CD4-positive, alpha-beta memory T cell (primary cell): ENCODE results near the gene RALBP1. TPM values are rescaled to one million over a fixed set of nuclear protein-coding genes. Genes with fewer than 3 reads are reported as not detected.

ENCODE experiments used
- CTCF ChIA-PET: fragments of 350-600 bp; sonication (Branson Sonifier 250); formaldehyde crosslinking; loops from one replicate; lab custom pipeline; 2021; ENCODE audit warnings: inconsistent platforms; ENCODE audit not compliant: partially characterized antibody; lab: Charles Lee
- POLR2A ChIA-PET: fragments of 350-600 bp; sonication (Branson Sonifier 250); formaldehyde crosslinking; loops from one replicate; lab custom pipeline; 2021; ENCODE audit not compliant: partially characterized antibody; lab: Charles Lee
- DNase-seq, 5 donors: peaks; one replicate each; pipeline versions ENCODE4 v3.0.0 to v3.0.0-alpha.2; 2020 to 2022; ENCODE audit warnings: mixed read lengths in 1 of 5
- H3K27ac ChIP-seq: one replicate; pipeline ENCODE4 v1.7.0; 2013; ENCODE audit warnings: low read depth, low read length
- H3K27me3 ChIP-seq: 2 replicates; pipeline ENCODE4 v1.7.0; 2013; ENCODE audit warnings: mild to moderate bottlenecking, low read length, moderate library complexity; ENCODE audit not compliant: insufficient read depth
- H3K36me3 ChIP-seq: 2 replicates; pipeline ENCODE4 v1.7.0; 2013; ENCODE audit warnings: mild to moderate bottlenecking, low read length, moderate library complexity; ENCODE audit not compliant: insufficient read depth
- H3K4me1 ChIP-seq: 2 replicates; pipeline ENCODE4 v1.7.0; 2013; ENCODE audit warnings: mild to moderate bottlenecking, low read length, moderate library complexity; ENCODE audit not compliant: insufficient read depth
- H3K4me3 ChIP-seq, 2 donors: one replicate each; pipeline ENCODE4 v1.7.0; 2013; ENCODE audit warnings: low read length in 2 of 2, mild to moderate bottlenecking in 1 of 2
- H3K9me3 ChIP-seq, 2 donors: one replicate each; pipeline ENCODE4 v1.7.0; 2013; ENCODE audit warnings: low read length in 2 of 2, control low read depth in 1 of 2; ENCODE audit not compliant: control insufficient read depth in 1 of 2
- H3K27ac Mint-ChIP-seq, 7 donors: one replicate each; pipeline ENCODE4 v1.8.0; 2020 to 2021; ENCODE audit warnings: mixed read lengths in 7 of 7, mild to moderate bottlenecking in 6 of 7, inconsistent platforms in 3 of 7, moderate library complexity in 3 of 7
- H3K27me3 Mint-ChIP-seq, 2 donors: one replicate each; pipeline ENCODE4 v1.8.0; 2020 to 2021; ENCODE audit warnings: mixed read lengths in 2 of 2
- H3K36me3 Mint-ChIP-seq, 2 donors: one replicate each; pipeline ENCODE4 v1.8.0; 2020 to 2021; ENCODE audit warnings: mixed read lengths in 2 of 2, inconsistent platforms in 1 of 2, mild to moderate bottlenecking in 1 of 2
- H3K4me1 Mint-ChIP-seq, 4 donors: one replicate each; pipeline ENCODE4 v1.8.0; 2020 to 2021; ENCODE audit warnings: mixed read lengths in 4 of 4, mild to moderate bottlenecking in 1 of 4
- H3K4me3 Mint-ChIP-seq, 8 donors: one replicate each; pipeline ENCODE4 v1.8.0; 2020 to 2021; ENCODE audit warnings: mixed read lengths in 8 of 8, mild to moderate bottlenecking in 7 of 8, moderate library complexity in 6 of 8, inconsistent platforms in 3 of 8
- H3K9me3 Mint-ChIP-seq, 8 donors: one replicate each; pipeline ENCODE4 v1.8.0; 2020 to 2021; ENCODE audit warnings: mixed read lengths in 8 of 8, mild to moderate bottlenecking in 5 of 8, inconsistent platforms in 3 of 8, moderate library complexity in 1 of 8
- intact Hi-C: fragments of 100-400 bp; cut with micrococcal nuclease; formaldehyde crosslinking; loops from one replicate; pipeline ENCODE4 v1.15.1; 2023
- polyA plus RNA-seq, 2 donors: library from polyadenylated mRNA; unstranded; fragments of 300-500 nt; fragmentation: Illumina TruSeq; gene quantifications; one replicate each; pipeline ENCODE4 v1.2.3, GENCODE V29; 2021
- total RNA-seq, 2 experiments: library from RNA; stranded (reverse); gene quantifications; one replicate each; pipeline ENCODE4 v1.2.3, GENCODE V29; 2021

Gene RALBP1
- total and polyA plus RNA-seq, 4 experiments from 2014 or later: 33.9 to 49.9 (median 46.9) TPM

GRCh38 chr18:9568186-9568585 is 92.9 kb downstream of the RALBP1 start:
- Histone ChIP-seq H3K27me3 (no peaks in the 10 kb centered on the region), H3K4me3 (no peak overlapping the region), H3K4me1 (no peaks in the 10 kb centered on the region), H3K27ac (no peak overlapping the region), H3K36me3 (peaks cover 6% of the 10 kb centered on the region), H3K9me3 (no peaks in the 10 kb centered on the region)
- Mint-ChIP-seq H3K27ac (peak overlapping the region in 1 of 7 donors; percentile 52), H3K4me3 (no peak overlapping the region), H3K27me3 (no peaks in the 10 kb centered on the region), H3K4me1 (peaks cover 0 to 5% (median under 1%) of the 10 kb centered on the region in 4 donors), H3K9me3 (no peaks in the 10 kb centered on the region), H3K36me3 (peaks cover 46 to 64% of the 10 kb centered on the region in 2 donors)
- ChIA-PET POLR2A (no interaction called here), CTCF (no interaction called here)
- intact Hi-C loops: no loop called here
- no peak for DNase-seq

GRCh38 chr18:9569178-9569577 is 93.9 kb downstream of the RALBP1 start:
- peaks cover 0 to 5% (median under 1%) of the 10 kb centered on the region in 4 donors for H3K4me1 Mint-ChIP-seq
- intact Hi-C loops: no loop called here
- CTCF ChIA-PET: interaction anchor here (0.8 kb wide), 1 partner anchor 47 kb away, joined by 3 read pairs; no protein-coding TSS in a partner anchor

GRCh38 chr18:9570255-9570654 is 94.9 kb downstream of the RALBP1 start:
- H3K36me3 ChIP-seq: peaks cover 8% of the 10 kb centered on the region
- POLR2A ChIA-PET: no interaction called here
- no peaks in the 10 kb centered on the region for H3K9me3 ChIP-seq
- Mint-ChIP-seq H3K27me3 (no peaks in the 10 kb centered on the region), H3K4me3 (no peak overlapping the region), H3K36me3 (peaks cover 33 to 60% of the 10 kb centered on the region in 2 donors), H3K4me1 (peaks cover 0 to 5% (median under 1%) of the 10 kb centered on the region in 4 donors), H3K27ac (peak overlapping the region in 2 of 7 donors; percentile 11 to 47), H3K9me3 (no peaks in the 10 kb centered on the region)
- H3K4me1 ChIP-seq: no peaks in the 10 kb centered on the region
- no peak for DNase-seq
- CTCF ChIA-PET: no interaction called here
- intact Hi-C loops: no loop called here
- H3K27me3 ChIP-seq: no peaks in the 10 kb centered on the region
- H3K4me3 ChIP-seq: no peak overlapping the region
- H3K27ac ChIP-seq: no peak overlapping the region

More at GRCh38 chr18:9569178-9569577, 93.9 kb downstream of the RALBP1 start:
- Mint-ChIP-seq H3K36me3 (peaks cover 36 to 58% of the 10 kb centered on the region in 2 donors), H3K4me3 (no peak overlapping the region), H3K27me3 (no peaks in the 10 kb centered on the region), H3K9me3 (no peaks in the 10 kb centered on the region), H3K27ac (peak overlapping the region in 1 of 7 donors; percentile 57)
- Histone ChIP-seq H3K4me1 (no peaks in the 10 kb centered on the region), H3K4me3 (no peak overlapping the region), H3K27me3 (no peaks in the 10 kb centered on the region), H3K9me3 (no peaks in the 10 kb centered on the region), H3K27ac (no peak overlapping the region), H3K36me3 (peaks cover 3% of the 10 kb centered on the region)
- no peak for DNase-seq
- POLR2A ChIA-PET: no interaction called here

- ChIA-PET POLR2A (no interaction called here), CTCF (no interaction called here)
- Histone ChIP-seq H3K27me3 (no peaks in the 10 kb centered on the region), H3K4me3 (no peak overlapping the region), H3K27ac (no peak overlapping the region), H3K9me3 (no peaks in the 10 kb centered on the region), H3K36me3 (peaks cover 8% of the 10 kb centered on the region), H3K4me1 (no peaks in the 10 kb centered on the region)
- no peaks in the 10 kb centered on the region for H3K9me3 Mint-ChIP-seq
- H3K27ac Mint-ChIP-seq: peak overlapping the region in 3 of 7 donors; percentile 5 to 10 (median 10)
- intact Hi-C loops: no loop called here
- H3K27me3 Mint-ChIP-seq: no peaks in the 10 kb centered on the region
- H3K4me3 Mint-ChIP-seq: no peak overlapping the region
- peaks cover 38 to 66% of the 10 kb centered on the region in 2 donors for H3K36me3 Mint-ChIP-seq
- peaks cover 0 to 5% (median under 1%) of the 10 kb centered on the region in 4 donors for H3K4me1 Mint-ChIP-seq
- no peak for DNase-seq
These were observed 96.2 kb downstream of the RALBP1 start for GRCh38 chr18:9571546-9571945.

- H3K27ac ChIP-seq: no peak overlapping the region
- Mint-ChIP-seq H3K27me3 (no peaks in the 10 kb centered on the region), H3K9me3 (no peaks in the 10 kb centered on the region), H3K27ac (no peak overlapping the region), H3K4me1 (peaks cover 0 to 2% (median under 1%) of the 10 kb centered on the region in 4 donors), H3K36me3 (peaks cover 35 to 64% of the 10 kb centered on the region in 2 donors), H3K4me3 (no peak overlapping the region)
- no peak for DNase-seq
- ChIA-PET CTCF (interaction anchor here (1.6 kb wide), 1 partner anchor 35 kb away, joined by 4 read pairs; no protein-coding TSS in a partner anchor), POLR2A (no interaction called here)
- no peak overlapping the region for H3K4me3 ChIP-seq
- intact Hi-C loops: no loop called here
- peaks cover 8% of the 10 kb centered on the region for H3K36me3 ChIP-seq
- H3K27me3 ChIP-seq: no peaks in the 10 kb centered on the region
- no peaks in the 10 kb centered on the region for H3K9me3 ChIP-seq
- no peaks in the 10 kb centered on the region for H3K4me1 ChIP-seq
These were observed 99.3 kb downstream of the RALBP1 start for GRCh38 chr18:9574473-9575115.

- DNase-seq: peak in 1 of 5 donors; percentile 1
- H3K27me3 Mint-ChIP-seq: no peaks in the 10 kb centered on the region
- peaks cover 34 to 62% of the 10 kb centered on the region in 2 donors for H3K36me3 Mint-ChIP-seq
- H3K4me3 ChIP-seq: no peak overlapping the region
- H3K4me1 Mint-ChIP-seq: peaks cover 0 to 2% (median under 1%) of the 10 kb centered on the region in 4 donors
- H3K9me3 Mint-ChIP-seq: no peaks in the 10 kb centered on the region
- H3K9me3 ChIP-seq: no peaks in the 10 kb centered on the region
- intact Hi-C loops: no loop called here
- CTCF ChIA-PET: interaction anchor here (0.8 to 1.6 kb wide), 2 partner anchors 34 to 44 kb away, joined by 3 to 4 read pairs; no protein-coding TSS in a partner anchor
- no peak overlapping the region for H3K4me3 Mint-ChIP-seq
- H3K27me3 ChIP-seq: no peaks in the 10 kb centered on the region
- H3K27ac ChIP-seq: no peak overlapping the region
- peak overlapping the region in 3 of 7 donors; percentile 2 to 72 (median 12) for H3K27ac Mint-ChIP-seq
- peaks cover 8% of the 10 kb centered on the region for H3K36me3 ChIP-seq
- POLR2A ChIA-PET: no interaction called here
- no peaks in the 10 kb centered on the region for H3K4me1 ChIP-seq
These were observed 100.2 kb downstream of the RALBP1 start for GRCh38 chr18:9575558-9575957.

- DNase-seq: no peak
- Histone ChIP-seq H3K36me3 (peaks cover 11% of the 10 kb centered on the region), H3K27ac (no peak overlapping the region), H3K4me1 (no peaks in the 10 kb centered on the region), H3K9me3 (no peaks in the 10 kb centered on the region), H3K4me3 (no peak overlapping the region), H3K27me3 (no peaks in the 10 kb centered on the region)
- no peaks in the 10 kb centered on the region for H3K27me3 Mint-ChIP-seq
- ChIA-PET POLR2A (no interaction called here), CTCF (interaction anchor here (1.1 kb wide), 1 partner anchor 61 kb away, joined by 3 read pairs; no protein-coding TSS in a partner anchor)
- H3K36me3 Mint-ChIP-seq: peaks cover 38 to 65% of the 10 kb centered on the region in 2 donors
- intact Hi-C loops: no loop called here
- no peak overlapping the region for H3K4me3 Mint-ChIP-seq
- H3K27ac Mint-ChIP-seq: peak overlapping the region in 1 of 7 donors; percentile 37
- peaks cover 0 to 5% (median 0%) of the 10 kb centered on the region in 8 donors for H3K9me3 Mint-ChIP-seq
- peaks cover 0 to 5% (median 2%) of the 10 kb centered on the region in 4 donors for H3K4me1 Mint-ChIP-seq
These were observed 102.0 kb downstream of the RALBP1 start for GRCh38 chr18:9577361-9577760.
